BJ (cell line): ENCODE data around the gene TYROBP. TPM values are rescaled to one million over a fixed set of nuclear protein-coding genes. Genes with fewer than 3 reads are reported as not detected.

Experiments
- CTCF ChIA-PET: fragments of 350-600 bp; formaldehyde crosslinking; extraction: SDS; loops from one replicate; lab custom pipeline; 2021; ENCODE audit warnings: antibody characterized with exemption, inconsistent platforms; lab: Yijun Ruan, JAX
- POLR2A ChIA-PET: fragments of 300-600 bp; sonication (Branson Sonifier 250); formaldehyde crosslinking; extraction: SDS; loops from one replicate; lab custom pipeline; 2021; ENCODE audit warnings: antibody characterized with exemption; lab: Charles Lee
- DNase-seq: peaks from one replicate; pipeline ENCODE4 v3.0.0-alpha.2; 2011; ENCODE audit warnings: low read depth
- H3K27me3 ChIP-seq: 2 replicates; pipeline ENCODE4 v1.6.0; 2011; ENCODE audit warnings: low read length; ENCODE audit not compliant: control insufficient read depth, insufficient read depth
- H3K36me3 ChIP-seq: 2 replicates; pipeline ENCODE4 v1.5.1; 2011; ENCODE audit warnings: low read length; ENCODE audit not compliant: control insufficient read depth, insufficient read depth
- H3K4me3 ChIP-seq: 2 replicates; pipeline ENCODE4 v1.5.1; 2011; ENCODE audit warnings: low read depth, mild to moderate bottlenecking, control low read depth, low read length
- CTCF ChIP-seq: IDR thresholded peaks from 2 replicates; pipeline ENCODE4 v1.5.1; 2011; ENCODE audit warnings: low read depth, mild to moderate bottlenecking, control low read depth, inconsistent platforms, low read length, moderate library complexity; ENCODE audit not compliant: insufficient read depth
- polyA plus RNA-seq: library from polyadenylated mRNA; depleted of rRNA; stranded (reverse); fragments of >200 nt; gene quantifications from 2 replicates; pipeline ENCODE4 v1.2.3, GENCODE V29; 2011

The TYROBP gene
- polyA plus RNA-seq, 1 experiment: not detected

- Histone ChIP-seq H3K36me3 (peaks cover 4% of the 10 kb centered on the region), H3K27me3 (no peaks in the 10 kb centered on the region), H3K4me3 (no peak overlapping the region)
- TF ChIP-seq CTCF: no peak
- ChIA-PET POLR2A (no interaction called here), CTCF (no interaction called here)
- no peak for DNase-seq
Observed at GRCh38 chr19:35940078-35940775, 32.1 kb upstream of the TYROBP start.

- peaks cover 4% of the 10 kb centered on the region for H3K36me3 ChIP-seq
- H3K4me3 ChIP-seq: no peak overlapping the region
- CTCF ChIA-PET: no interaction called here
- POLR2A ChIA-PET: no interaction called here
- H3K27me3 ChIP-seq: no peaks in the 10 kb centered on the region
- no peak for DNase-seq
- no peak for TF ChIP-seq CTCF
Observed at GRCh38 chr19:35939307-35940077, 31.4 kb upstream of the TYROBP start.

GRCh38 chr19:35938282-35939224 lies 30.5 kb upstream of the TYROBP start:
- Histone ChIP-seq H3K27me3 (no peaks in the 10 kb centered on the region), H3K36me3 (peaks cover 4% of the 10 kb centered on the region), H3K4me3 (no peak overlapping the region; the same call in 1 of the 2 replicates)
- CTCF ChIA-PET: no interaction called here
- POLR2A ChIA-PET: no interaction called here
- DNase-seq: no peak
- no peak for TF ChIP-seq CTCF

- H3K36me3 ChIP-seq: peaks cover 4% of the 10 kb centered on the region
- no peak for DNase-seq
- peak overlapping the region; percentile 65 for H3K4me3 ChIP-seq
- ChIA-PET CTCF (no interaction called here), POLR2A (no interaction called here)
- no peaks in the 10 kb centered on the region for H3K27me3 ChIP-seq
- TF ChIP-seq CTCF: no peak
Observed at GRCh38 chr19:35937345-35938281, 29.5 kb upstream of the TYROBP start.
